ENCODE measurements around the gene CCT7.

CCT7 gene

DNA sequence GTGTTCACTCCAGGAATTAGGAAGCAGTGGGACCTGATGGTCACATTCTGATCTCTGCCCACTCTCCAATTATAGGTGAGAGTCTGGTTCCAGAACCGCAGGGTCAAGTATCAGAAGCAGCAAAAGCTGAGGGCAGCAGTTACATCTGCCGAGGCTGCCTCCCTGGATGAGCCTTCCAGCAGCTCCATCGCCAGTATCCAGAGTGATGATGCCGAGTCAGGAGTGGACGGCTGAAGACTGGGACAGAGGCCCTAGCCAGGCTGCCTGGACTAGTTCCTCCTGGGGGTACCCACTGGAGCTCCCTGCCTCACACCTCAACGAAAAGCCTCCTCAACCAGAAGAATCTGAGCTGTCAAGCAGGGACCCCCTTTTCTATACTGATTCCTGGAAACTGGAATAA is 23.4 kb upstream of the CCT7 start:
- Histone ChIP-seq H3K4me3 (ENCODE audit: low read length) (no peak overlapping the region), H3K36me3 (ENCODE audit: control insufficient read depth, low read length) (no peaks in the 10 kb centered on the region), H3K9me3 (ENCODE audit: control insufficient read depth, insufficient read depth, low read length) (no peaks in the 10 kb centered on the region), H3K27ac (ENCODE audit: low read depth, low read length) (no peak overlapping the region), H3K9me2 (replicated peaks; ENCODE audit: control insufficient read depth, low read length) (no peaks in the 10 kb centered on the region), H3K79me2 (ENCODE audit: control insufficient read depth, low read length) (peaks cover 16% of the 10 kb centered on the region), H3K4me2 (ENCODE audit: low read length) (no peak overlapping the region), H4K20me1 (ENCODE audit: control insufficient read depth, insufficient read depth, low read depth, low read length) (no peaks in the 10 kb centered on the region), H3K4me1 (ENCODE audit: control insufficient read depth, low read length) (peaks cover 31% of the 10 kb centered on the region), H3K27me3 (ENCODE audit: control insufficient read depth, low read length) (no peaks in the 10 kb centered on the region), H3F3A (ENCODE audit: control insufficient read depth, insufficient read depth) (peaks cover 3% of the 10 kb centered on the region; the same call in 1 of the 2 replicates)
- TF ChIP-seq EZH2phosphoT487 (IDR thresholded peaks at IDR 0.05; ENCODE audit: borderline replicate concordance, low read length) = no peak
- TF ChIP-seq CTCF (IDR thresholded peaks at IDR 0.05; ENCODE audit: low read depth, low read length, poor library complexity, severe bottlenecking) = no peak

GRCh38 chr2:73212098-73212447 is 22.0 kb upstream of the CCT7 start:
- Histone ChIP-seq H3K27ac (ENCODE audit: low read depth, low read length) (no peak overlapping the region), H3K79me2 (ENCODE audit: control insufficient read depth, low read length) (peaks cover 29% of the 10 kb centered on the region), H3K27me3 (ENCODE audit: control insufficient read depth, low read length) (no peaks in the 10 kb centered on the region), H3K4me1 (ENCODE audit: control insufficient read depth, low read length) (peaks cover 32% of the 10 kb centered on the region), H3K4me3 (ENCODE audit: low read length) (no peak overlapping the region), H3K36me3 (ENCODE audit: control insufficient read depth, low read length) (no peaks in the 10 kb centered on the region), H3K9me3 (ENCODE audit: control insufficient read depth, insufficient read depth, low read length) (no peaks in the 10 kb centered on the region), H4K20me1 (ENCODE audit: control insufficient read depth, insufficient read depth, low read depth, low read length) (no peaks in the 10 kb centered on the region), H3K9me2 (replicated peaks; ENCODE audit: control insufficient read depth, low read length) (no peaks in the 10 kb centered on the region), H3K4me2 (ENCODE audit: low read length) (no peak overlapping the region), H3F3A (ENCODE audit: control insufficient read depth, insufficient read depth) (peaks cover 3% of the 10 kb centered on the region; the same call in 1 of the 2 replicates)
- TF ChIP-seq EZH2phosphoT487 (IDR thresholded peaks at IDR 0.05; ENCODE audit: borderline replicate concordance, low read length) = no peak
- TF ChIP-seq CTCF (IDR thresholded peaks at IDR 0.05; ENCODE audit: low read depth, low read length, poor library complexity, severe bottlenecking) = no peak

DNA sequence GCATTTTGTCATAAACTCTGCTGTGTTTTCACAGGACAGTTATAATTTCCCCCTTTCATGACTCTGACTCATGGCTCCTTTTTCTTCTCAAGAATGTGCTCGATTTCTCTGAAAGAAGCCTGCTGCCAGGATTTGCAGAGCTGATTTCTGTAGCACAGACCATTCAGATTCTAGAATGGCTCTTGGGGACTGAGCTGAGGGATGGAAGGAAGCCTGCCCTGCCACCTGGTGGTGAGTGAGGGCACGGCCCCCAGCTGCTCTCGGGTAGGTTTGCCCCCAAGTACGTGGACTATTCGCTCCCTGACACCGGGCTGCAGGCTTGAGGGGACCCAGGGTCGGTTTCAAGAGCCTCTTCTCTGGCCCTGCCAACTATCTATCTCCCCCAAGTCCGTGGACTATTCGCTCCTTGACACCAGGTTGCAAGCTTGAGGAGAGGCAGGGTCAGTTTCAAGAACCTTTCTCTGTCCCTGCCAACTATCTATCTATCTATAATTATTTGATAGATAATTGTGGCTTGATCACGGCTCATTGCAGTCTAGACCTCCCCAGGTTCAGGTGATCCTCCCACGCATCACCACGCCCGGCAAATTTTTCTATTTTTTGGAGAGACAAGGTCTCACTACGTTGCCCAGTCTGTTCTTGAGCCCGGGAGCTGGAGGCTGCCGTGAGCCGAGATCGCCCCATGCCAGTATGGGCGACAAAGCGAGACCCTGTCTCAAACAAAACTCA is 21.5 kb upstream of the CCT7 start:
- H3K4me2 ChIP-seq (ENCODE audit: low read length) = no peak overlapping the region
- H3K9me3 ChIP-seq (ENCODE audit: control insufficient read depth, insufficient read depth, low read length) = no peaks in the 10 kb centered on the region
- H3K4me1 ChIP-seq (ENCODE audit: control insufficient read depth, low read length) = peaks cover 32% of the 10 kb centered on the region
- H3F3A ChIP-seq (ENCODE audit: control insufficient read depth, insufficient read depth) = peaks cover 3% of the 10 kb centered on the region; the same call in 1 of the 2 replicates
- TF ChIP-seq EZH2phosphoT487 (IDR thresholded peaks at IDR 0.05; ENCODE audit: borderline replicate concordance, low read length) (no peak), CTCF (IDR thresholded peaks at IDR 0.05; ENCODE audit: low read depth, low read length, poor library complexity, severe bottlenecking) (peak; percentile 95)
- H3K36me3 ChIP-seq (ENCODE audit: control insufficient read depth, low read length) = no peaks in the 10 kb centered on the region
- H3K27me3 ChIP-seq (ENCODE audit: control insufficient read depth, low read length) = no peaks in the 10 kb centered on the region
- H3K4me3 ChIP-seq (ENCODE audit: low read length) = no peak overlapping the region
- no peaks in the 10 kb centered on the region for H3K9me2 ChIP-seq (replicated peaks; ENCODE audit: control insufficient read depth, low read length)
- H3K27ac ChIP-seq (ENCODE audit: low read depth, low read length) = no peak overlapping the region
- H3K79me2 ChIP-seq (ENCODE audit: control insufficient read depth, low read length) = peaks cover 35% of the 10 kb centered on the region
- no peaks in the 10 kb centered on the region for H4K20me1 ChIP-seq (ENCODE audit: control insufficient read depth, insufficient read depth, low read depth, low read length)

All from DOHH2 (cell line).